ENCODE results near the gene SCN4B.

GRCh38 chr11:118135051-118135795, 17.4 kb downstream of the SCN4B start:
- TF ChIP-seq CTCF (conservative IDR thresholded peaks at IDR 0.05; ENCODE audit: low read length) = no peak
- TF ChIP-seq EZH2phosphoT487 (IDR thresholded peaks at IDR 0.05; ENCODE audit: borderline replicate concordance) = no peak

Data from Loucy (cell line).